ENCODE results near the gene OR5AK2. TPM values are rescaled to one million over a fixed set of nuclear protein-coding genes. Genes with fewer than 3 reads are reported as not detected.
"Not testable (repeated sequence)": the region's sequence is repeated elsewhere in the genome, so short reads cannot be mapped to it uniquely, and the experiment has no call there.

OR5AK2 gene
- not detected for total RNA-seq

- Mint-ChIP-seq H3K27ac (no peak within 1 kb of the TSS), H3K4me1 (no peaks in the 10 kb centered on the region), H3K36me3 (ENCODE audit: low read depth) (no peaks in the 10 kb centered on the region), H3K27me3 (no peaks in the 10 kb centered on the region), H3K4me3 (no peak within 1 kb of the TSS), H3K9me3 (peaks cover 4% of the 10 kb centered on the region)
- ATAC-seq (replicated peaks): no peak
These were observed at the start of gene OR5AK2 for GRCh38 chr11:56988614-56989013. Gene OR5AK2 (plus strand): TSS chr11:56988914. CDS start chr11:56988914, 0 bp downstream.

GRCh38 chr11:56945526-56945925 is 43.2 kb upstream of the OR5AK2 start:
- not testable (repeated sequence) for H3K36me3 Mint-ChIP-seq (ENCODE audit: low read depth); H3K4me3 Mint-ChIP-seq; H3K27me3 Mint-ChIP-seq; H3K4me1 Mint-ChIP-seq; H3K27ac Mint-ChIP-seq; ATAC-seq (replicated peaks)
- peaks cover 16% of the 10 kb centered on the region for H3K9me3 Mint-ChIP-seq

- Mint-ChIP-seq H3K4me3 (no peak overlapping the region), H3K4me1 (no peaks in the 10 kb centered on the region), H3K27ac (no peak overlapping the region), H3K36me3 (ENCODE audit: low read depth) (no peaks in the 10 kb centered on the region), H3K27me3 (no peaks in the 10 kb centered on the region), H3K9me3 (peaks cover 24% of the 10 kb centered on the region)
- no peak for ATAC-seq (replicated peaks)
These were observed 39.7 kb upstream of the OR5AK2 start for GRCh38 chr11:56948991-56949515.

GRCh38 chr11:56950510-56950909 is 38.2 kb upstream of the OR5AK2 start:
- Mint-ChIP-seq H3K36me3 (ENCODE audit: low read depth) (no peaks in the 10 kb centered on the region), H3K4me3 (no peak overlapping the region), H3K27me3 (no peaks in the 10 kb centered on the region), H3K27ac (no peak overlapping the region), H3K9me3 (peaks cover 23% of the 10 kb centered on the region), H3K4me1 (no peaks in the 10 kb centered on the region)
- ATAC-seq (replicated peaks): no peak

- not testable (repeated sequence) for H3K4me1 Mint-ChIP-seq; H3K27me3 Mint-ChIP-seq; H3K27ac Mint-ChIP-seq; ATAC-seq (replicated peaks); H3K36me3 Mint-ChIP-seq (ENCODE audit: low read depth); H3K4me3 Mint-ChIP-seq
- H3K9me3 Mint-ChIP-seq: peaks cover 20% of the 10 kb centered on the region
These were observed 34.8 kb upstream of the OR5AK2 start for GRCh38 chr11:56953907-56954306.

- H3K9me3 Mint-ChIP-seq: peaks cover 11% of the 10 kb centered on the region
- no peaks in the 10 kb centered on the region for H3K4me1 Mint-ChIP-seq
- H3K4me3 Mint-ChIP-seq: no peak overlapping the region
These were observed 27.1 kb upstream of the OR5AK2 start for GRCh38 chr11:56961609-56962008.

GRCh38 chr11:56967726-56968125 is 21.0 kb upstream of the OR5AK2 start:
- no peaks in the 10 kb centered on the region for H3K27me3 Mint-ChIP-seq
- no peak for ATAC-seq (replicated peaks)
- no peak overlapping the region for H3K27ac Mint-ChIP-seq
- H3K36me3 Mint-ChIP-seq (ENCODE audit: low read depth): no peaks in the 10 kb centered on the region
- H3K4me3 Mint-ChIP-seq: no peak overlapping the region
- no peaks in the 10 kb centered on the region for H3K4me1 Mint-ChIP-seq
- H3K9me3 Mint-ChIP-seq: peaks cover 8% of the 10 kb centered on the region

More at GRCh38 chr11:56961609-56962008, 27.1 kb upstream of the OR5AK2 start:
- Mint-ChIP-seq H3K27ac (no peak overlapping the region), H3K36me3 (ENCODE audit: low read depth) (no peaks in the 10 kb centered on the region), H3K27me3 (no peaks in the 10 kb centered on the region)
- no peak for ATAC-seq (replicated peaks)

- H3K4me3 Mint-ChIP-seq: no peak overlapping the region
- no peaks in the 10 kb centered on the region for H3K27me3 Mint-ChIP-seq
- H3K27ac Mint-ChIP-seq: no peak overlapping the region
- ATAC-seq (replicated peaks): no peak
- no peaks in the 10 kb centered on the region for H3K4me1 Mint-ChIP-seq
- H3K9me3 Mint-ChIP-seq: peaks cover 8% of the 10 kb centered on the region
- H3K36me3 Mint-ChIP-seq (ENCODE audit: low read depth): no peaks in the 10 kb centered on the region
These were observed 20.2 kb upstream of the OR5AK2 start for GRCh38 chr11:56968524-56968923.

GRCh38 chr11:56977314-56977713 is 11.4 kb upstream of the OR5AK2 start:
- no peak for ATAC-seq (replicated peaks)
- no peaks in the 10 kb centered on the region for H3K27me3 Mint-ChIP-seq
- no peaks in the 10 kb centered on the region for H3K4me1 Mint-ChIP-seq

GRCh38 chr11:56990702-56991101 is 2.0 kb downstream of the OR5AK2 start:
- H3K36me3 Mint-ChIP-seq (ENCODE audit: low read depth): no peaks in the 10 kb centered on the region
- no peak overlapping the region for H3K4me3 Mint-ChIP-seq
- peaks cover 16% of the 10 kb centered on the region for H3K9me3 Mint-ChIP-seq
- H3K4me1 Mint-ChIP-seq: no peaks in the 10 kb centered on the region
- no peaks in the 10 kb centered on the region for H3K27me3 Mint-ChIP-seq
- no peak for ATAC-seq (replicated peaks)
- no peak overlapping the region for H3K27ac Mint-ChIP-seq

More at GRCh38 chr11:56977314-56977713, 11.4 kb upstream of the OR5AK2 start:
- Mint-ChIP-seq H3K4me3 (no peak overlapping the region), H3K9me3 (no peaks in the 10 kb centered on the region), H3K36me3 (ENCODE audit: low read depth) (no peaks in the 10 kb centered on the region), H3K27ac (no peak overlapping the region)

GRCh38 chr11:56994532-56994931 is 5.8 kb downstream of the OR5AK2 start:
- H3K4me1 Mint-ChIP-seq: no peaks in the 10 kb centered on the region
- no peak overlapping the region for H3K4me3 Mint-ChIP-seq
- ATAC-seq (replicated peaks): no peak
- no peaks in the 10 kb centered on the region for H3K36me3 Mint-ChIP-seq (ENCODE audit: low read depth)
- peaks cover 24% of the 10 kb centered on the region for H3K9me3 Mint-ChIP-seq
- no peak overlapping the region for H3K27ac Mint-ChIP-seq
- no peaks in the 10 kb centered on the region for H3K27me3 Mint-ChIP-seq

- peaks cover 11% of the 10 kb centered on the region for H3K9me3 Mint-ChIP-seq
- no peak for ATAC-seq (replicated peaks)
These were observed 13.1 kb downstream of the OR5AK2 start for GRCh38 chr11:57001674-57002401.

GRCh38 chr11:57008373-57008772 is 19.7 kb downstream of the OR5AK2 start:
- H3K9me3 Mint-ChIP-seq: peaks cover 8% of the 10 kb centered on the region

More at GRCh38 chr11:57001674-57002401, 13.1 kb downstream of the OR5AK2 start:
- no peak overlapping the region for H3K27ac Mint-ChIP-seq
- no peaks in the 10 kb centered on the region for H3K36me3 Mint-ChIP-seq (ENCODE audit: low read depth)
- no peaks in the 10 kb centered on the region for H3K4me1 Mint-ChIP-seq
- no peaks in the 10 kb centered on the region for H3K27me3 Mint-ChIP-seq
- H3K4me3 Mint-ChIP-seq: no peak overlapping the region

GRCh38 chr11:57015679-57016078 is 27.0 kb downstream of the OR5AK2 start:
- ATAC-seq (replicated peaks): no peak
- peaks cover 3% of the 10 kb centered on the region for H3K9me3 Mint-ChIP-seq
- H3K36me3 Mint-ChIP-seq (ENCODE audit: low read depth): no peaks in the 10 kb centered on the region
- H3K27ac Mint-ChIP-seq: no peak overlapping the region
- H3K27me3 Mint-ChIP-seq: no peaks in the 10 kb centered on the region
- no peak overlapping the region for H3K4me3 Mint-ChIP-seq
- no peaks in the 10 kb centered on the region for H3K4me1 Mint-ChIP-seq

More at GRCh38 chr11:57008373-57008772, 19.7 kb downstream of the OR5AK2 start:
- ATAC-seq (replicated peaks): no peak
- Mint-ChIP-seq H3K36me3 (ENCODE audit: low read depth) (no peaks in the 10 kb centered on the region), H3K4me1 (no peaks in the 10 kb centered on the region), H3K27ac (no peak overlapping the region), H3K27me3 (no peaks in the 10 kb centered on the region), H3K4me3 (no peak overlapping the region)

- H3K4me1 Mint-ChIP-seq: no peaks in the 10 kb centered on the region
These were observed 42.8 kb downstream of the OR5AK2 start for GRCh38 chr11:57031556-57031955.

More at GRCh38 chr11:57031556-57031955, 42.8 kb downstream of the OR5AK2 start:
- H3K9me3 Mint-ChIP-seq: peaks cover 6% of the 10 kb centered on the region
- no peak for ATAC-seq (replicated peaks)
- no peak overlapping the region for H3K27ac Mint-ChIP-seq
- H3K27me3 Mint-ChIP-seq: no peaks in the 10 kb centered on the region
- no peak overlapping the region for H3K4me3 Mint-ChIP-seq
- H3K36me3 Mint-ChIP-seq (ENCODE audit: low read depth): no peaks in the 10 kb centered on the region
